Gastroesophageal sphincter (tissue), 3 donors: ENCODE data around the gene DCC.

Experiments used
- POLR2A ChIP-seq, 2 donors: fragments of 450-650 bp; IDR thresholded peaks; one replicate each; pipeline ENCODE4 v1.6.1; 2017; ENCODE audit warnings: antibody characterized with exemption in 2 of 2, mild to moderate bottlenecking in 2 of 2, moderate library complexity in 1 of 2
- POLR2AphosphoS5 ChIP-seq: sonication (generic); formaldehyde crosslinking; IDR thresholded peaks from one replicate; pipeline ENCODE4 v1.6.1; 2017; ENCODE audit warnings: antibody characterized with exemption
- TF ChIP-seq, protein P1 (sequence below), 4 experiments: fragments of 200-600 bp in 2 of 4; fragments of 450-650 bp in 2 of 4; sonication (generic) in 1 of 4; IDR thresholded peaks; one replicate each; pipeline ENCODE4 v1.5.1; 2017 to 2019; ENCODE audit warnings: antibody characterized with exemption in 4 of 4, mild to moderate bottlenecking in 2 of 4, moderate library complexity in 2 of 4

DNA sequence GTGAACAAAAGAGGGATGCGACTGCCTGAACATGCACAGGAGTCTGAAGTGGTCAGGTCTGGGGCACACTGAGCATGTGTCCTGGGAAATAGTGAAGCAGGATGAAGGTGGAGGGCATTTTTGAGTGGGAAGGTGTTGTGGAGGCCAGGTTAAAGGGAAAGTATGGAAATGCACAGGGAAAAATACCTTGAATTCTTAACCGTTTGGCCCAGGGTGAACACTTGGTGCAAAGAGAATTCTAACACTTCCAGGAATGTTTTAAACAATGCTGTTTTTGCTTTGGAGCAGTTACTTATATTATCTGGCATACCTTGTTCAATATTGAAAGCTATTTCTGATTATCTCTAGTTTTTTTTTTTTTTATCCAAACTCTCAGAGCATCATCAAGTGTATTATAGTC is 623.5 kb downstream of the DCC start:
- TF ChIP-seq POLR2A (IDR thresholded peaks at IDR 0.05) (no peak), POLR2AphosphoS5 (no peak)
- TF ChIP-seq, protein P1, sequence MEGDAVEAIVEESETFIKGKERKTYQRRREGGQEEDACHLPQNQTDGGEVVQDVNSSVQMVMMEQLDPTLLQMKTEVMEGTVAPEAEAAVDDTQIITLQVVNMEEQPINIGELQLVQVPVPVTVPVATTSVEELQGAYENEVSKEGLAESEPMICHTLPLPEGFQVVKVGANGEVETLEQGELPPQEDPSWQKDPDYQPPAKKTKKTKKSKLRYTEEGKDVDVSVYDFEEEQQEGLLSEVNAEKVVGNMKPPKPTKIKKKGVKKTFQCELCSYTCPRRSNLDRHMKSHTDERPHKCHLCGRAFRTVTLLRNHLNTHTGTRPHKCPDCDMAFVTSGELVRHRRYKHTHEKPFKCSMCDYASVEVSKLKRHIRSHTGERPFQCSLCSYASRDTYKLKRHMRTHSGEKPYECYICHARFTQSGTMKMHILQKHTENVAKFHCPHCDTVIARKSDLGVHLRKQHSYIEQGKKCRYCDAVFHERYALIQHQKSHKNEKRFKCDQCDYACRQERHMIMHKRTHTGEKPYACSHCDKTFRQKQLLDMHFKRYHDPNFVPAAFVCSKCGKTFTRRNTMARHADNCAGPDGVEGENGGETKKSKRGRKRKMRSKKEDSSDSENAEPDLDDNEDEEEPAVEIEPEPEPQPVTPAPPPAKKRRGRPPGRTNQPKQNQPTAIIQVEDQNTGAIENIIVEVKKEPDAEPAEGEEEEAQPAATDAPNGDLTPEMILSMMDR (IDR thresholded peaks at IDR 0.05): no peak
